PFSK-1 (cell line): ENCODE measurements around the gene UBXN10.

Experiments used
- FOXP2 ChIP-seq: optimal IDR thresholded peaks from 2 replicates; pipeline ENCODE3; 2011; ENCODE audit warnings: borderline replicate concordance, control low read depth, inconsistent platforms; ENCODE audit not compliant: insufficient read depth; ENCODE audit errors: extremely low read length, extremely low read depth
- POLR2AphosphoS5 ChIP-seq: IDR thresholded peaks from 2 replicates; pipeline ENCODE4 v1.6.1; 2012; ENCODE audit warnings: low read depth, mild to moderate bottlenecking, control low read depth, low read length, moderate library complexity
- SIN3A ChIP-seq: IDR thresholded peaks from 2 replicates; pipeline ENCODE4 v1.6.1; 2012; ENCODE audit warnings: mild to moderate bottlenecking, low read length, moderate library complexity, borderline replicate concordance; ENCODE audit not compliant: insufficient read depth
- TAF1 ChIP-seq: IDR thresholded peaks from 2 replicates; pipeline ENCODE4 v1.6.1; 2012; ENCODE audit warnings: low read length, control low read depth, borderline replicate concordance; ENCODE audit not compliant: insufficient read depth
- TF ChIP-seq, protein P1 (sequence below), 2 experiments: IDR thresholded peaks; 2 replicates each; pipeline versions ENCODE4 v1.6.1 to v1.8.0; 2011 to 2012; ENCODE audit warnings: low read depth in 2 of 2, low read length in 2 of 2, control low read depth in 1 of 2, inconsistent platforms in 1 of 2, mild to moderate bottlenecking in 1 of 2, moderate library complexity in 1 of 2; ENCODE audit not compliant: insufficient read depth in 1 of 2

Gene UBXN10

DNA sequence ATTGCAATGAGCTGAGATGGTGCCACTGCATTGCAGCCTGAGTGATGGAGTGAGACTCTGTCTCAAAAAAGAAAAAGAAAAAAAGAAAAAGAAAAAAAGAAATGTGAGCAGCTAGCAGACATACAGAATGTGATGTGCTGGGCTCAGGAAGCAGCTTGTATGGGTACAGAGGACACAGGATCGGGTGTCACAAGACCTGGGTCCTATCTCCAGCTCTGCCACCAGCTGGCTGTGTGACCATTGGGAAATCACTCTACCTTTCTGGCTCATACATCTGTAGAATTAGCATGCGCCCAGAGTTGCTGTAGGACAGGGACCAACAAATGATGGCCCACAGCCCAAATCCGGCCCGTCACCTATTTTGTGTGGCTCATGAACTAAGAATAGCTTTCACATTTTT is 3.8 kb downstream of the UBXN10 start:
- TF ChIP-seq FOXP2 (no peak), TAF1 (no peak), SIN3A (no peak), POLR2AphosphoS5 (no peak)
- TF ChIP-seq, protein P1, sequence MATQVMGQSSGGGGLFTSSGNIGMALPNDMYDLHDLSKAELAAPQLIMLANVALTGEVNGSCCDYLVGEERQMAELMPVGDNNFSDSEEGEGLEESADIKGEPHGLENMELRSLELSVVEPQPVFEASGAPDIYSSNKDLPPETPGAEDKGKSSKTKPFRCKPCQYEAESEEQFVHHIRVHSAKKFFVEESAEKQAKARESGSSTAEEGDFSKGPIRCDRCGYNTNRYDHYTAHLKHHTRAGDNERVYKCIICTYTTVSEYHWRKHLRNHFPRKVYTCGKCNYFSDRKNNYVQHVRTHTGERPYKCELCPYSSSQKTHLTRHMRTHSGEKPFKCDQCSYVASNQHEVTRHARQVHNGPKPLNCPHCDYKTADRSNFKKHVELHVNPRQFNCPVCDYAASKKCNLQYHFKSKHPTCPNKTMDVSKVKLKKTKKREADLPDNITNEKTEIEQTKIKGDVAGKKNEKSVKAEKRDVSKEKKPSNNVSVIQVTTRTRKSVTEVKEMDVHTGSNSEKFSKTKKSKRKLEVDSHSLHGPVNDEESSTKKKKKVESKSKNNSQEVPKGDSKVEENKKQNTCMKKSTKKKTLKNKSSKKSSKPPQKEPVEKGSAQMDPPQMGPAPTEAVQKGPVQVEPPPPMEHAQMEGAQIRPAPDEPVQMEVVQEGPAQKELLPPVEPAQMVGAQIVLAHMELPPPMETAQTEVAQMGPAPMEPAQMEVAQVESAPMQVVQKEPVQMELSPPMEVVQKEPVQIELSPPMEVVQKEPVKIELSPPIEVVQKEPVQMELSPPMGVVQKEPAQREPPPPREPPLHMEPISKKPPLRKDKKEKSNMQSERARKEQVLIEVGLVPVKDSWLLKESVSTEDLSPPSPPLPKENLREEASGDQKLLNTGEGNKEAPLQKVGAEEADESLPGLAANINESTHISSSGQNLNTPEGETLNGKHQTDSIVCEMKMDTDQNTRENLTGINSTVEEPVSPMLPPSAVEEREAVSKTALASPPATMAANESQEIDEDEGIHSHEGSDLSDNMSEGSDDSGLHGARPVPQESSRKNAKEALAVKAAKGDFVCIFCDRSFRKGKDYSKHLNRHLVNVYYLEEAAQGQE (IDR thresholded peaks at IDR 0.05; ENCODE audit: insufficient read depth in 1 of 2, low read depth in 2 of 2, low read length in 2 of 2), result no peak

DNA sequence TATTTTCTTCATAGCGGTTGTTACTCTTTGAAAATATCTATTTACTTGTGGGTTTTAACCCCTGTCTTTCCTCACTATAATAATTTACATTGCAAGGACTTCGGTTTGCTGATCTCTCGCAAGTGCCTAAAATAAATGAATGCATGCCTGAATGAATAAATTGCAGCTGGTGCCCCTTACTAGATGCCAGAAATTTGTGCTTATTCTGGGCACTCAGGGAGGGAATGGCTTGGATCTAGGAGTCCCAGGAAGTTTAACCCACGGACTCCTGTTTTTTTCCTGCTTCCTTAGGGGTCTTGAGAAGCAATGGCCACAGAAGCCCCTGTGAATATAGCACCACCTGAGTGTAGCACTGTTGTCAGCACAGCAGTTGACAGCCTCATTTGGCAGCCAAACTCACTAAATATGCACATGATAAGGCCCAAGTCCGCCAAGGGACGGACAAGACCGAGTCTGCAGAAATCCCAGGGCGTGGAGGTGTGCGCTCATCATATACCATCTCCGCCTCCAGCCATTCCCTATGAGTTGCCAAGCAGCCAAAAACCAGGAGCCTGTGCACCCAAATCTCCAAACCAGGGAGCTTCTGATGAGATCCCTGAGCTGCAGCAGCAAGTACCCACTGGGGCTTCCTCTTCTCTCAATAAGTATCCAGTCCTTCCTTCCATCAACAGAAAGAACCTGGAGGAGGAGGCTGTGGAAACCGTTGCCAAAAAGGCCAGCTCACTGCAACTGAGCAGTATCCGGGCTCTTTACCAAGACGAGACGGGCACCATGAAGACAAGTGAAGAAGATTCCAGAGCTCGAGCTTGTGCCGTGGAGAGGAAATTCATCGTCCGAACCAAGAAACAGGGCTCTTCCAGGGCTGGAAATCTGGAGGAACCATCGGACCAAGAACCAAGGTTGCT is 4.6 kb downstream of the UBXN10 start:
- TF ChIP-seq FOXP2 (no peak), TAF1 (no peak), POLR2AphosphoS5 (no peak), SIN3A (no peak)
- TF ChIP-seq, protein P1 (IDR thresholded peaks at IDR 0.05; ENCODE audit: insufficient read depth in 1 of 2, low read depth in 2 of 2, low read length in 2 of 2), result no peak

DNA sequence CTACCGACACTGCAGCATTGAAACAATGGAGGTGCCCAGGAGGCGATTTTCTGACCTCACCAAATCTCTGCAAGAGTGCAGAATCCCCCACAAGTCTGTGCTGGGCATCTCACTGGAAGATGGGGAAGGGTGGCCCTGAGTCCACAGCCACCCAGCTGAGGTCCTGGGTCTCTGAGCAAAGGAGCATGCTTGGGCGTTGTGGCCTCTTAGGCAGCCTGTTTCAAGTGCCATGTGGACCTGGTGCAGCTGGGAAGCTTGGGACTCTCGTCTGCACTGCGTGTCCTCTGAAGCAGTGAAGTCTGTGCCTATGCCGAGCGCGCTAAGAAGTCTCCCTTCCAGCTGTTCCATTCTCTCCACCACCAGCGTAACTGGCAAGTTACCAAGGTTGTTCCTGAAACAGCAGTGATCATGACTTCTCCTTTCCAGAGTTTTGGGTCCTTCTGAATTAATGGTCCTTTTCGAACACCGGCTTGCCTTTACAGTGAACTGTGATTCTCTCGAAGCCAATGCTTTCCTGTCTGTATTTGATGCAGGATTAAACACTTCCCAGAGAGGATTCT is 5.5 kb downstream of the UBXN10 start:
- TF ChIP-seq TAF1 (no peak), FOXP2 (no peak), POLR2AphosphoS5 (no peak), SIN3A (no peak)
- TF ChIP-seq, protein P1 (IDR thresholded peaks at IDR 0.05; ENCODE audit: insufficient read depth in 1 of 2, low read depth in 2 of 2, low read length in 2 of 2), result no peak

DNA sequence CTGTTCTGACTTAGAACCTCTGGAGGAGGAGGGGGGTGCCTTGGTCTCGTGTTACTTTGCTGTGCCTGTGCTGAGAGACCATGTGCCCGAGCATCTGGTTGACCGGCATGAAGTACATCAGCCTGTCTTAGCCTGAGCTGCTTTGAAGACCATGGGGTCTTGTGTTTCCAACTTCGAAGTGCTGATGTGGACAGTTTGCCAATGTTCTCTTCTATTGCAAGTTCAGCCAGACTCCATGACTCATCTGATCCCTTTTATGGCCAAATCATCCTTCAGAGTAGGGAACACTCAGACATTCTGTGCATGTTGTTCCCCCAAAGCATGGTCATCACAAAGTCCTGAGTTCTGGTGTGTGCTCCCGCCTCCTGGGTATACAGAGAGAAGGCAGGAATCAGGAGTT is 6.5 kb downstream of the UBXN10 start:
- TF ChIP-seq, protein P1 (IDR thresholded peaks at IDR 0.05; ENCODE audit: insufficient read depth in 1 of 2, low read depth in 2 of 2, low read length in 2 of 2), result no peak
- TF ChIP-seq SIN3A (no peak), FOXP2 (no peak), TAF1 (no peak), POLR2AphosphoS5 (no peak)
